HL-60 (cell line): Measurements from ENCODE around the gene LSMEM2.

Experiments used
- DNase-seq, 2 experiments: peaks; one replicate each; pipeline ENCODE4 v3.0.0-alpha.2; 2010 to 2020; ENCODE audit warnings: low read depth in 1 of 2, low spot score in 1 of 2
- H3K27ac ChIP-seq: fragments of 250-450 bp; sonication (Bioruptor Pico); replicated peaks from 2 replicates; pipeline ENCODE4 v1.5.1; 2020; ENCODE audit warnings: mild to moderate bottlenecking, moderate library complexity
- H3K27me3 ChIP-seq: fragments of 250-450 bp; sonication (Bioruptor Pico); 2 replicates; pipeline ENCODE4 v1.5.1; 2021; ENCODE audit warnings: mild to moderate bottlenecking, moderate library complexity; ENCODE audit not compliant: insufficient read depth, poor library complexity, severe bottlenecking
- H3K4me3 ChIP-seq: replicated peaks from 2 replicates; pipeline ENCODE4 v1.5.1; 2011; ENCODE audit warnings: mild to moderate bottlenecking, control low read depth, low read length; ENCODE audit not compliant: insufficient read depth
- GABPA ChIP-seq: IDR thresholded peaks from 2 replicates; pipeline ENCODE4 v1.6.1; 2012; ENCODE audit warnings: low read depth
- POLR2AphosphoS5 ChIP-seq: IDR thresholded peaks from 2 replicates; pipeline ENCODE4 v1.6.1; 2012; ENCODE audit warnings: low read depth
- SPI1 ChIP-seq: IDR thresholded peaks from 2 replicates; pipeline ENCODE4 v1.6.1; 2012; ENCODE audit warnings: low read depth, mild to moderate bottlenecking, borderline replicate concordance
- TF ChIP-seq, protein P1 (sequence below): IDR thresholded peaks from 2 replicates; pipeline ENCODE4 v1.6.1; 2012; ENCODE audit warnings: low read depth; ENCODE audit not compliant: insufficient replicate concordance
- TF ChIP-seq, protein P2 (sequence below): IDR thresholded peaks from one replicate; pipeline ENCODE4 v1.5.1; 2011; ENCODE audit warnings: low read length, control low read depth, inconsistent platforms; ENCODE audit not compliant: insufficient read depth

The LSMEM2 gene

DNA sequence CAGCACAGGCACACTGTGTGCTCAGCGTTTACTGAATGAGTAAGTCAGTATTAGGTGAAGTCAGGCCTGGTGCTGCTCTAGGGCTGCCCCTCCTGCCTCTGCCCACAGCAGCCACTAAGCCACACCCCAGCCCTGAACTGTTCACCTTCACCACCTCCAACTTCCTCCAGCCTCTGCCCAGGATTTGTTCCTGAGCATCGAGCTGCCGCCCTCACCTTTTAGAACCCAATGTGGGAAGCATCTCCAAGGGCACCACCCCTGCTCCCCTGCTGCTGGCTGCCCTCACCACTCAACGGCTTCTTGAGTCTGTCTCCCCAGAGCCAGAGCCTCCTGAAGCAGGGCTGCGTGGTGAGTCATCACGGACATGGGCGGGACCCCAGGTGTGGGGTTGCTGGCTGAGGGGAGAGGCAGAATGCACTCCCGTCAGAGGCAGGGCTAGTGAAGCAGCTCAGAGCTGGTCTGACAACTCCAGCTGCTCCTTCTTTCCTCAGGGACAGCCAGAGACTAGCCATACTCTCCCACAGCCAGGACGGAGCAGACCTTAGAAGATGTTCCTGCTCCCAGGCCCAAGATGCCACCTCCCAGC is 37.9 kb downstream of the LSMEM2 start:
- no peaks in the 10 kb centered on the region for H3K27me3 ChIP-seq
- H3K4me3 ChIP-seq, result no peak overlapping the region
- DNase-seq, result no peak
- TF ChIP-seq, protein P1, sequence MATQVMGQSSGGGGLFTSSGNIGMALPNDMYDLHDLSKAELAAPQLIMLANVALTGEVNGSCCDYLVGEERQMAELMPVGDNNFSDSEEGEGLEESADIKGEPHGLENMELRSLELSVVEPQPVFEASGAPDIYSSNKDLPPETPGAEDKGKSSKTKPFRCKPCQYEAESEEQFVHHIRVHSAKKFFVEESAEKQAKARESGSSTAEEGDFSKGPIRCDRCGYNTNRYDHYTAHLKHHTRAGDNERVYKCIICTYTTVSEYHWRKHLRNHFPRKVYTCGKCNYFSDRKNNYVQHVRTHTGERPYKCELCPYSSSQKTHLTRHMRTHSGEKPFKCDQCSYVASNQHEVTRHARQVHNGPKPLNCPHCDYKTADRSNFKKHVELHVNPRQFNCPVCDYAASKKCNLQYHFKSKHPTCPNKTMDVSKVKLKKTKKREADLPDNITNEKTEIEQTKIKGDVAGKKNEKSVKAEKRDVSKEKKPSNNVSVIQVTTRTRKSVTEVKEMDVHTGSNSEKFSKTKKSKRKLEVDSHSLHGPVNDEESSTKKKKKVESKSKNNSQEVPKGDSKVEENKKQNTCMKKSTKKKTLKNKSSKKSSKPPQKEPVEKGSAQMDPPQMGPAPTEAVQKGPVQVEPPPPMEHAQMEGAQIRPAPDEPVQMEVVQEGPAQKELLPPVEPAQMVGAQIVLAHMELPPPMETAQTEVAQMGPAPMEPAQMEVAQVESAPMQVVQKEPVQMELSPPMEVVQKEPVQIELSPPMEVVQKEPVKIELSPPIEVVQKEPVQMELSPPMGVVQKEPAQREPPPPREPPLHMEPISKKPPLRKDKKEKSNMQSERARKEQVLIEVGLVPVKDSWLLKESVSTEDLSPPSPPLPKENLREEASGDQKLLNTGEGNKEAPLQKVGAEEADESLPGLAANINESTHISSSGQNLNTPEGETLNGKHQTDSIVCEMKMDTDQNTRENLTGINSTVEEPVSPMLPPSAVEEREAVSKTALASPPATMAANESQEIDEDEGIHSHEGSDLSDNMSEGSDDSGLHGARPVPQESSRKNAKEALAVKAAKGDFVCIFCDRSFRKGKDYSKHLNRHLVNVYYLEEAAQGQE, result no peak
- no peak for TF ChIP-seq GABPA
- TF ChIP-seq SPI1, result no peak
- TF ChIP-seq POLR2AphosphoS5, result no peak
- H3K27ac ChIP-seq, result no peak overlapping the region

DNA sequence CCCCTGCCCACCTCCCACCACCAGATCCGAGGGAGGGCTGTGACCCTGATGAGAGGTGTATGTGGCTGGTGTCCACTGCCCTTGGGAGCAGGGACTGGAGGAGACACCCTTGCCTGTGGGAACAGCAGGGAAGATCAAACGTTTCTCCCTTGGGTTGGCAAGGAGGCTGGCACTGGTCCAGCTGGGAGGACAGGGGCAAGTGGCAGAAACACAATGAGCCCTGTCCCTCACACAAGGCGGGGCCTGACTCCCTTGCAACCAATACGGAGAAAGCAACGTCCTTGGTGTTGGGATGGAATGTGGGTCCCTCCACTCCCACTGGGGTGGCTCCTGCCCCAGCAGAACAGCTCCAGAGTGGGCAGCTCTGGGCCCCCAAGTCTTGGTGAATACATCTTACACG is 38.4 kb downstream of the LSMEM2 start:
- H3K27me3 ChIP-seq, result no peaks in the 10 kb centered on the region
- H3K27ac ChIP-seq, result no peak overlapping the region
- H3K4me3 ChIP-seq, result no peak overlapping the region
- no peak for DNase-seq
- TF ChIP-seq, protein P1, result no peak
- TF ChIP-seq, protein P2, sequence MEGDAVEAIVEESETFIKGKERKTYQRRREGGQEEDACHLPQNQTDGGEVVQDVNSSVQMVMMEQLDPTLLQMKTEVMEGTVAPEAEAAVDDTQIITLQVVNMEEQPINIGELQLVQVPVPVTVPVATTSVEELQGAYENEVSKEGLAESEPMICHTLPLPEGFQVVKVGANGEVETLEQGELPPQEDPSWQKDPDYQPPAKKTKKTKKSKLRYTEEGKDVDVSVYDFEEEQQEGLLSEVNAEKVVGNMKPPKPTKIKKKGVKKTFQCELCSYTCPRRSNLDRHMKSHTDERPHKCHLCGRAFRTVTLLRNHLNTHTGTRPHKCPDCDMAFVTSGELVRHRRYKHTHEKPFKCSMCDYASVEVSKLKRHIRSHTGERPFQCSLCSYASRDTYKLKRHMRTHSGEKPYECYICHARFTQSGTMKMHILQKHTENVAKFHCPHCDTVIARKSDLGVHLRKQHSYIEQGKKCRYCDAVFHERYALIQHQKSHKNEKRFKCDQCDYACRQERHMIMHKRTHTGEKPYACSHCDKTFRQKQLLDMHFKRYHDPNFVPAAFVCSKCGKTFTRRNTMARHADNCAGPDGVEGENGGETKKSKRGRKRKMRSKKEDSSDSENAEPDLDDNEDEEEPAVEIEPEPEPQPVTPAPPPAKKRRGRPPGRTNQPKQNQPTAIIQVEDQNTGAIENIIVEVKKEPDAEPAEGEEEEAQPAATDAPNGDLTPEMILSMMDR, result no peak
- TF ChIP-seq GABPA (no peak), SPI1 (no peak), POLR2AphosphoS5 (no peak)

DNA sequence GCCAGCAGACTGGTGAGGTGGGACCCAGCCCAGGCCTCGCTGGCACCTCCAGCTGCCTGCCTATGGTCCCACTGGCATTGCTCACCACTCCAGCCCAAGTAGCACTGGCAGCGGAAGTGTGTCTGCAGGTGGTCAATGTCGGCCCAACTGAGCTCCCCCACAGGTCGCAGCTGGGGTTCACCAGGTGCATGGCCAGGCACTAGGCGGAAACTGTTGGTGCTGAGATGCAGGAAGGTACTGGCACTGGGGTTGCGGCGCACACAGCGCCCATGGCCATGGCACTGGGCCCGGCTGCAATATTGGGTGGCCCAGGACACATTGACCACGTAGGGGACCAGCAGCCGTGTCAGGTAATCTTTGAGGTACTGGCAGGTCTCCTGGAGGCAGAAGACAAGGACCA is 39.3 kb downstream of the LSMEM2 start:
- H3K4me3 ChIP-seq, result no peak overlapping the region

More for the DNA sequence above, 39.3 kb downstream of the LSMEM2 start:
- TF ChIP-seq SPI1, result no peak
- TF ChIP-seq, protein P2, result no peak
- TF ChIP-seq, protein P1, result no peak
- TF ChIP-seq GABPA, result no peak
- TF ChIP-seq POLR2AphosphoS5, result no peak
- Histone ChIP-seq H3K27me3 (no peaks in the 10 kb centered on the region), H3K27ac (no peak overlapping the region)
- DNase-seq, result no peak
